ENCODE measurements around the gene GRIA3.

Gene GRIA3

DNA sequence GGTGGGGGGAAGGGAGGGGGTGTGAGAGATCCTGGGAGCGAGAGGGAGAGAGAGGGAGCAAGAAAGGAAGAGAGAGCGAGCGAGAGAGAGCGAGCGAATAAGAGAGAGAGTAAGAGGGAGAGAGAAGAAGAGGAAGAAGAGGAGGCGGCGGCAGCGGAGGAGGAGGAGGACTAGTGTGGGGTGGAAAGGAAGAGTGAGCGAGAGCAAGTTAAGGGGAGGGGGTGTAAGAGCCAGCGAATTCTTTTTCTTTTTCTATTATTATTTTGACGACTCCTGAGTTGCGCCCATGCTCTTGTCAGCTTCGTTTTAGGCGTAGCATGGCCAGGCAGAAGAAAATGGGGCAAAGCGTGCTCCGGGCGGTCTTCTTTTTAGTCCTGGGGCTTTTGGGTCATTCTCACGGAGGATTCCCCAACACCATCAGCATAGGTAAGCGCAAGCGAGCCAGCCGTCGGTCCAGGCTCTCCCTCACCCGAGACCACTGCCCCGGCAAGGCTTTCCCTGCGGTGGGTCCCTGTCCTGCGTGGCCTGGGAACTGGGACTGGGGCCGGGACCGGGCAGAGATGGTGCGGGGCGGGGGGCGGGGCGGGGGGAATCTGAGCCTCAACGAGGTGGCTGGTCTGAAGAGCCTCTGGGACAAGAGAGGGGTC lies at the start of gene GRIA3:
TSS of gene GRIA3 (plus strand) at position 60 of the 647 bp plus-strand sequence. CDS start at position 318, 258 bp downstream.
- DNase-seq (ENCODE audit: low read depth) = no peak

DNA sequence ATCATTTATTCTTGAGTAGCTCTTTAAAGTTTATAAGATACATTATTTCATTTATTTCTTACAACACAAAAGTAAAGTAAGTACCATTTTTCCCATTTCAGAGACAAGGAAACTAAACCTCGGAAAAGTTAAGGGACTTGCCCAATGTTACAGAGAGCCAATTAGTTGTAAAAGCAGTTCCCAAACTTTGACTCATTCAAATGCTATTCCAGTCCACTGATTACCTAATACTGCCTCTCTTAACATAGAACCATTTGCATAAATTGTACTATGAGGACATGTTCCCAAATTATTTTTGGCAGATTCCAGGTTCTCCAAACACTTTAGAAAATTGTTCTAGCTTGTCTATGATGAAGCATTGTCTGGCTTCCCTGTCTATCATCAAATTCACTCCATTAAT lies 45.6 kb upstream of the GRIA3 start:
- DNase-seq (ENCODE audit: low read depth) = peak; percentile 3

DNA sequence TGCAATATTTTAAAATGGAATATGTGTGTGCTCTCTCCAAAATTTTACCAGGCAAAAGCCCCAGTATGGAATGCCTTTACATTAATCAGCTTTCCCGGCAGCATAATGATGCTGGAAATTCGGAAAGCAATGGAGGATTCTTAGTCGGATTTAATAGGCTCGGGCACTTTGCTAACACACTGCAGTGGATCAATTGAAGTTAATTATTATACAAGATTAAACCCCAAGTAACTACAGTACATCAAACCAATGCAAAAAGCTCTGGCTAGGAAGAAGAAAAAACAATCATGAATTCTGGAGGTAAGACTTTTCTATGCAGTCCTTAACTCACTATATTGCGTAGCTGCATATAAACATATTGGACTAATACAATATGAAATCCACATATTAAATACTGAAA lies 43.6 kb upstream of the GRIA3 start:
- DNase-seq (ENCODE audit: low read depth) = no peak

DNA sequence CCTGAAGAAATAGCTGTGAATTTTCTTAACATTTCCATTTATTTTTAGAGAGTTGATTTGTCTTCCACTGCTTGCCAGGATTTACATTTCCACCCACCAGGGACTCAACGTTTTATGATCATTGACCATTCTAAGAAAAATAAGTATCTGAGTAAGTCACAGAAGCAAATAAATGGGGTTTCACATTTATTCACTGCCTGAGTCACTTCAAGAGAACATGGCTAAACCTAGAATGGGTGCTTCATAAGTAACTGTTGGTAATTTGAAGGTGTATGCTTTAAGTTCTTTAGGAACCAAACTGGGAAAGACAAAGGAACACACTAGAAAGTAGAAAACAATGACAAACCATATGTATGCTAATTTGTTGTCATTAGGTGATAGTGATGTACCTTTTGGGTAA lies 43.2 kb upstream of the GRIA3 start:
- no peak for DNase-seq (ENCODE audit: low read depth)

DNA sequence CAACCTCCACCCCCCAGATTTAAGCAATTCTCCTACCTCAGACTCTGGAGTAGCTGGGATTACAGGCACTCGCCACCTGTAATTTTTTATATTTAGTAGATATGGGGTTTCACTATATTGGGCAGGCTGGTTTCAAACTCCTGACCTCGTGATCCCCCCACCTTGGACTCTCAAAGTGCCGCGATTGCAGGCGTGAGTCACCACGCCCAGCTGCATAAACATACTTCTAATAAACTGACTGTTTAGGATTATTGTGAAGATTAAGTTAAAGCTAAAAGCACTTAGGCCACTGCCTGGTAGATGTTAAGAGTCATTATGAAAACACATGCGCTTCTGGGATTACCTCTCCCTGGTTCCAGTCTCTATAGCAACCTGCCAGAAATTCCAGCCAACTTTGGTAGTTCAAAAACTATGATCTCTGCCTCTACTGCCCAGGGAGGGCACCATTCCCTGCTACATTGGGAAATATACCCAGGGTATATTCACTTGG lies 30.2 kb upstream of the GRIA3 start:
- DNase-seq (ENCODE audit: low read depth) = peak; percentile 27

DNA sequence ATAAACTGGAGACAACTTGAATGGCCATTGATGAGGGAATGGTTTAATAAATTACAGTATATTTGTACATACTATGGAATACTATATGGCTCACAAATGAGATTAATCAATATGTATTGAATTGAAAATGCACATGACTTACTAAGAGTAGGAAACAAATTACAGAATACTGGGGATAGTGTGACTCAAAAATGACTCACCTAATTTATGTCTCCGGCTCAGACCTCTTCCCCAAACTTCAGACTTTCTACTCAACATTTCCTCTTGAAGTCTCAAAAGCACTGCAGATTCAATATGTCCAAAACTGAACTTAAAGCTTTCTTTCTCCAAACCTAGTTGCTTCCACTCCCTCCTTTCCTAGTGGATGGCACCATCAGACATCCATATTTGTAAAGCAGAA lies 28.8 kb upstream of the GRIA3 start:
- no peak for DNase-seq (ENCODE audit: low read depth)

DNA sequence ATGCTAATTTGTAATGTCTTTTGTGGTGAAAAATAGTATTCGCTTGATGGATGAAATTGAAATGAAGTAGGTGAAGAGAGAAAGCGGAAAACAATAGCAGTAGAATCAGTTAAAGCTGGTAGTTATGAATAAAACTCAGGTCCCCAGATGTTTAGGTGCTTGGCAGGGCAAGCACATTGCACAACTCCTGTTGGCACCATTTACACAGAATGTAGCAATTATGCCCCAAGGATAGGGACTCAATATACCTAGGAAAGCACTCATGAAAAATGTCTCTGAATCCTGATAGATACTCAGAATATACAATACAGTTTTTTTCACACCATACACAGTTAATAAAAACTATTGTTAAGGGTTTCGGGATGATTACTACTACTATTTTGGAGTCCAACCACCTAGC lies 26.5 kb upstream of the GRIA3 start:
- DNase-seq (ENCODE audit: low read depth) = no peak

DNA sequence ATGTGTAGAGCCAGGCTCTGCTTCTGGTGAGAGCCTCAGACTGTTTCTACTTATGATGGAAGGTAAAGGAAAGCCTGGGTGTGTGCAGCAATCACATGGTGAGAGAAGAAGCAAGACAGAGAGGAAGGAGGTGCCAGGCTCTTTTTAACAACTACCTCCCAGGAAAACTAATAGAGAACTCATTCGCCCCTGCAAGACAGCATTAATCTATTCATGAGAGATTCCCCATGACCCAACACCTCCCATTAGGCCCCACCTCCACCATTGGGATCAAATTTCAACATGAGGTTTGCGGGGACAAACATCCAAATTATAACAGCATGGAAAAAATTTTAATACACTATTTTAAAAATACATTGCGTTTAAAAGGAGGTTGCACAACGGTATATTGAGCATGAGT lies 24.7 kb upstream of the GRIA3 start:
- DNase-seq (ENCODE audit: low read depth) = no peak

DNA sequence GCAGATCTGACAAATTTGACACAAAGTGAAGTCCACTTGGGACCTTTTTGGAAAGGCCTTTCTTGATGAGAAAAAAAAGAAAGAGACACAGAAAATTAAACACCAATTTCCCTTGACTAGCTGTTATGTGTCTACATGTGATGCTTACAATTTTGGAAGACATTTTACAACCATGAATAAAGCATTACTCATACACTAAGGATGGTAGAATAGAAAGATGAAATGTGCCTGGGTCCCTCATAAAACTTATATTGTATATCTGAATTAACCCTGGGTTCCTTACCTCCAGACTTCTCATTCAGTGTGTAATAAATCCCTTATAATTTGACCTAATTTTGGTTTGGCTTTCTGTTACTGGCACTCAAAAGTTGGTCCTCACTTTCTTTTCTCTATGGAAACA lies 16.5 kb upstream of the GRIA3 start:
- no peak for DNase-seq (ENCODE audit: low read depth)

DNA sequence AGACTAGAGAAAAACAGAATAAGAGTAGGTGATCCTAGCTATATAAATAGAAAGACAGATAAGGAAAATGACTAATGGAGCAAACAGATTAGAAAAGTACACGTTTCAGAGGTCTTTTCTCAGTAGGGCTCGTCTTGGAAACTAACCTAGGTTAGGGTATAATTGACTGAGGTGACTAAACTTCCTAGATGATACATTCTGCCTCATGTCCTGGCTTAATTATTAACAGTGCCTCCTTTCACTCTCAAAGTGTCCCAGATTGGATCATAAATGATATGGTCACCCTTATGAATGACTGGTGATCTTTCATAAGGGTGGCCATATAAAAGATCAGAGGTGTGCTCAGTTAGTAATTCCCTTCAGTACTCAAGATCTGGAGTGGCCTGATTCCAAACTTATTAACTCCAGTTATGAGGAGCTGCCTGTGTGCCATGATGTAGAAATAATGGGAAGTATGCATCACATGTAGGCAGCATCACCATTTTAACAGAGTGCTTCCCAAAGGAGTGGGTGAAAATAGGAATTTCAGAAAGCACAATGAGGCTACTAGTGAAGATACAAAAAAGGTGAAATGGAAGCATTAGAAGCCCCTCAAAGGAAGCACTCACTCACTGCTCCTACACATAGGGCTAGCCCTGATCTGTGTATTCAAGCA lies 14.7 kb upstream of the GRIA3 start:
- DNase-seq (ENCODE audit: low read depth) = no peak

DNA sequence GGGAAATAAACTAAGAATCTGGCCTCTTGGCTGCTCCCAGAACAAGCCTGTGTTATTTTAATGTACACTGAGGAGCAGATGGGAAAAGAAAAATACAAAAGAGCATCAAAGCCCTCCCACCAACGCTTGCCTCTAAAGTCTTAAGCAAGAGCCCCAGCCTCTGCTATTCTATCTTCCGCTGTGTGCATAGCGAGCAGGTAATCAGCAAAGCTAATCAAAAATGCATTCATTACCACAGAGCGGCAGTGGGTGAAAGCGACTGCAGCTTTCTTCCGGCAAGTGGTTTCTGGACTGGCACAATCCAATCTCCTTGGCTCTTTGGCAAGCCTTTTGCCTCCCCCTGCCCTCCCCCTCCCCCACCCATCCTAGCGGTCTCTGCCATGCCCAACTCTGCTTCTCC lies 13.5 kb upstream of the GRIA3 start:
- DNase-seq (ENCODE audit: low read depth) = no peak

DNA sequence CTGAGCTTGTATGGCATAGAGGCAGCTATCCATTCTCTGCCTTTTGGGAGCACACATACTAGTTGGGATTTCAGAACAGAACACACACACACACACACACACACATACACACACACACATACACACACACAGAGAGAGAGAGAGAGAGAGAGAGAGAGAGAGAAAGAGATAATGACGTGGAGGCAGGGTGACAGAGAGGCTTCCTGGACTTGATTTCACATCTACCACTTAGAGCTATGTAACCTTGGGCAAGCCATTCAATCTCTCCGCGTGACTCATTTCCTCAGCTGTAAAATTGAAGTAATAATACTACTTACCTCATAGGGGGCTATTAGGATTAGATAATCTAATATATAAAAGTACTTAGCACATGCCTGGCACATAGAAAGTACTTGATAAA lies 12.3 kb upstream of the GRIA3 start:
- peak; percentile 74 for DNase-seq (ENCODE audit: low read depth)

DNA sequence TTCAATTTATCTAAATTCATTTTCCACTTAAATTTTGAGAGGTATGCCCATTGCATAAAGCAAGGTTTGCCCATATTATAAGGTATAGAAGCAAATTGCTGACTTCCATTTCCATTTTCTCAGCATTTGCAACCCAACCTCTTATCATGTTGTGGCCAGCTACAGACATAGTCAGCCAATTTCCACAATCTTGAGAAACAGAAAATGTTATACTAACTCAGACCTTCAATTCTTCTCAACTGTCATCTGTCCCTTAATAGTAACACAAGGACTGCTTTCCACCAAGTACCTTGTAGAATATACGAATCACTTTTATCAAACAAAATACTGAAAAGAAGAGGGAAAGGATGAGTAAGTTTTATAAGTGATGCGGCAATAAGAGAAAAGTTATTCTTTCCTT lies 11.2 kb upstream of the GRIA3 start:
- DNase-seq (ENCODE audit: low read depth) = no peak

DNA sequence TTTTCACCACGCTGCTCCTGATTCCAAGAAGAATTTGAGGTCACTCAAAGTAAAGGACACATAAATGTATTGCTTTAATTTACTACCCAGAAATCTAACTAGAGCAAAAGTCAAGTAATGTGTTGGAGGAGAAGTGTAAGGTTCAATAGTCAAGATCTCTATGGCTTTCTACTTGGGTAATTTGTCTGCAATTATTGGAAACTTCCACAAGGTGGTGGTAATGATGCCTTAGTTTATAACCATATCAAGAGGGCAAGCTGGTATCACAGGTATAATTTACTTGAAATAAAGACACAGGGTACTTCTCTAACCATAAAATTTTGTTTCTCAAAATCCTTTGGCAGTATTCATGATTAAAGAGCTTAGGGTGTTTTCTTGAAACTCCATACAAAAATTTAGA lies 10.2 kb upstream of the GRIA3 start:
- DNase-seq (ENCODE audit: low read depth) = no peak

DNA sequence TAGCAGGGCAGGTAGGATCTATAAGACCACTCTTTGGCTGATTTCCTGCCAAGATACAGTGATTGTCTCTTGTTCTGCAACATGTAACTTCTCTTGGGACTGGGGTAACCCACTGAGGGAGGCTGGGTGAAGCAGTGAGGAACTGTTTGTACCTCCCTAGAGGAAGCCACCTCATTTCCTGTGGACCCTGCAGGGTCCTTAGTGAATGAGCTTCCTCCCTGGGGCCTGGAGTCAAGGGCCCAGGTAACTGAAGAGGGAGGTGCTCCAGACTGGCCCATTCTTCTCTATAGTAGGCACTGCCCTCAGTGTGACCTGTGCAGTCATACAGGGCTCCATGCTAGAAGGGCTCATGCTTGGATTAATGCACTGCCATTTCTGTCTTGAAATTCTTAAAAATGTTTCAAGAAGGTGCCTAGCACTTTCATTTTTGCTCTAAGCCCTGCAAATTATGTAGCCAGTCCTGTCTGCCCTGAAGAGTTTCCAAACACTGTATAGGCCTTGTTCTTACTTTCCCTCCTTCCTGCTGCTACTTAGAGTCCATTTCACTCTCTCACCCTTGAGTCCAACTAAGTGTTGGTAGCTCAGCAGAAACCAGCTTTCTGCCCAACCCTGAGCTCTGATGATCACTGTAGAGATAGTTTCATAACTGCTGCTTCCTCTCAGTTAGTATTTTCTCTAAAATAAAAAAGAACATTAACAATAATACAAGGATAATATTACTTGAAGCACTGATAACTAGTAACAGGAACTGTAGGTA lies 8.5 kb upstream of the GRIA3 start:
- no peak for DNase-seq (ENCODE audit: low read depth)

DNA sequence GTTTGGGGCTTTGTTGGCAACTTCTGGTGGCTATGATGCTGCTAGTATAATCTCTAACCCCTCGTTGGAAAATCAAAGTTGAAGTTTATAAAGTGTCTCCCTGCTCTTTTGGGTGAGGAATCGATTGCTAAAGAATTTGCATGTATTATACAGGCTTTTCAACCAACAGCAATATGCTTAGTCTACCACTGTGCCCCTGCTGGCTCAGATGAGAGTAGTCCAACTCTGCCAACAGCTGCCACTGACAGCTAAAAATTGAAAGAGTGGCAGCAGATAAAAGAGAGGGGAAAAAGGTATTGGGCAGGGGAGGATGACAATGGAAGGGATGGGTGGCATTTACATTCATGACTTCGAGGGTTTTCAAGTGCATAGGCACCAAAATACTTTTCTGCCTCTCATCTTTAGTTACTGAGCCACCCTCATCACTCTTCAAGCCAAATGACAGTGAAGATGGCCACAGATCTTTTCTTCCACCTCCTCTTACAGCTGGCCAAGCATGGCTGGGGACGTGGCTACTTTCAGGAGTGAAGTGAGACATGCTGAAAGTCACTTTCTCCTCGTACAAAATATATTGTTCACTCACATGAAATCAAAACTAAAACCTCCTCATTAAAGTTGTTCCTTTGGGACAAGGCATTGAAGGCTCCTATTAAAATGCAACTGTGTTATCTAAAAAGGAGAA lies 2.7 kb upstream of the GRIA3 start:
- no peak for DNase-seq (ENCODE audit: low read depth)

DNA sequence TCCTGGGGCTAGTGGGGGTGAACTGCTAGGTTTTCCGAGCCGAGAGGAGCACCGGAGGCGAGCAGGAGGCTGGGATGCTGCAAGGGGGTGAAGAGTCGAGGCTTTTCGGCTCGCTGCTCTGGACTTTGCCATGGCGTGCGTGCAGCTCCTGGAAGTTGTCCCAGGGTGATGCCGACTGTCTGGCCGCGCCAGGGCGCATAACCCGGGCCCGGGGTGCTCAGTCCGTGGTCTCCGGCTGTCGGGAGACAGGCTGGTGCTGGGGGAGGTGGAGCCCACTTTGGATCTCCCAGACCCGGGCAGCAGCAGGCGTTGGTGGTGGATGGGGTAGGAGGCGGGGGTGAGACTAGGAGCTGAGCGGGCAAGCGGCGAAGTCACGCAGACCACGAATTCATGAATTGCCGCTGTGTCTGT lies 793 bp downstream of the GRIA3 start:
- no peak for DNase-seq (ENCODE audit: low read depth)

DNA sequence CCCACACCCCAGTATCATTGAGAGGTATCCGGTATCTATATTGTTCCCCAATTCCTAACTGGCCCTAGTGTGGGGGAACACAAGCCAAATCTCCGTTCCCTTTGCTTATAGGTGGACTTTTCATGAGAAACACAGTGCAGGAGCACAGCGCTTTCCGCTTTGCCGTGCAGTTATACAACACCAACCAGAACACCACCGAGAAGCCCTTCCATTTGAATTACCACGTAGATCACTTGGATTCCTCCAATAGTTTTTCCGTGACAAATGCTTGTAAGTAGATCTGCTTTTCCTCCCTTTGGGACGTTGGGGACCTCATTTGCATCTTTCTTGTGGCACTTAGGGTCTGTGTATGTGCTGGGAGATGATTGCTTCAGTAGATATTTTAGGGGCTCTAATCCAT lies 1.6 kb downstream of the GRIA3 start:
- DNase-seq (ENCODE audit: low read depth) = no peak

DNA sequence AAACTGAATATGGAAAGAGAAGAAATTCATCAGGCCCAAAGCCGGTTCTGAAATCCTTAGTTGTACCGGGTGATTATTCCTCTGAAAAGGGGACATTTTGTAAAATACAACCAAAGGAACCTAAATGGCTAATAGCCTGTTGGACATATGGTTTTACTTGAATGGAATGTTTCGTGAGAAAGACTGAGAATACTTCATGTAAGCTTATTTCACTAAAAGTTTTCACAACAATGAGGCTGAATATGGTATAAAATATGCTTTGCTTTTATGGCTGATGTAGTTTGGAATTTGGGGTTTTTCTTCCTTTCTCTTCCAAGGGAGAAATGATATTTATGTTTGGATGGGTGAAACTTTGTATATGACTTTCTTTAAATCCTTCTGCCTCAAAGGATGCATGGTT lies 2.7 kb downstream of the GRIA3 start:
- DNase-seq (ENCODE audit: low read depth) = no peak

DNA sequence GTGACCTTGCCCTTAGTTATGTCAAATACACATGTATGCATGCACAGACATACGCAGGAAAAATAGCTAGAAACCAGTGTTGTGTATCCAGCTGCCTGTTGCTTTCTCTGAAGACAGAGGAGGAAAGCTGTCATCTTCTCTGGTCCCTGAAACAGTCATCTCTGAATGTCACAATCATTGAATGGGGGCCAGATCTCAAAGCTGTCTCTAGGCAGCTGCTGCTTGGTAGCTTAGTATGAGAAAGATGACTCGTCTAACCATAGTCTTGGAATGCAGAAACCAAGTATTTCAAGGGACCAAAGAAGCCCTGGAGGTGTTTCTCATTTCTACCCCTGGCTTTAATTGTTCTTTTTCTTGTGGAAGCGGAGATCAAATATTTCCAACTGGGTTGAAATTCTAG lies 4.0 kb downstream of the GRIA3 start:
- DNase-seq (ENCODE audit: low read depth) = no peak

DNA sequence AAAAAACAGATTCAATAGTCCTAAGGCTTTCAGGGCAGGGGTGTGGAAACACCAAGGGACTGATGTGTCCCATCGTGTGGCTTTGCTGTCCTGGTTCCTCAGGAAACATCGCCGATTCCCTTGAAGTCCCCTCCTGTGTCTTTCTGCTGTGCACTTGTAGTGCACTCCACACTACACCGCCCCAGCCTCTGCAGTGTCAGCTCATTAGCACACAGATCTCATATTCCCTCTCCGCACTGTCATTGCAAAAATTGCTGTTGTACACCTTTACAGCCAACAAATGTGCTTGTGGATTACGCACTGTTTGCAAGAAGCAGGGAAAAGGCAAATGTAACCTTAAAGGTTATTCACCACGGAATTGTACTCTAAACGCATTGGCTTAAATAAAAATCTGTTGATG lies 5.3 kb downstream of the GRIA3 start:
- no peak for DNase-seq (ENCODE audit: low read depth)

DNA sequence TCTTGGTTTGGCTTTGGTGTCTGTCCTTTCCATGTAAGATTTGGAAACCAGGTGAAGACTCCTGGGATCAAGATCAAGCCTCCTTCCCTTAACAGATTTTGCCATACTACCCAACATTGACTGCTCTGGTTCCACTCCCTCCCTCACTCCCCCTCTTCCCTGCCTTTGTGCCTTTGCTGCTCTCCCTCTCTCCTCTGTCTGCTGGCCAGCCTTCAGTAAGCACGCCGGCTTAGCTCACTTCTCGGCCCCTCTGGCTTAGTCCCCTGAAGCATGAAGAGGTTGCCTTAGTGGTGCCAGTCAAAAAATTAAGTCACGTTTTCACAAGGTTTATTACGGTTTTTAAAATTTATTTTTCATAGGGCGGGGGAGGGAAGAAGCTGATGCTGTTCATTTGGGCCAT lies 6.0 kb downstream of the GRIA3 start:
- no peak for DNase-seq (ENCODE audit: low read depth)

DNA sequence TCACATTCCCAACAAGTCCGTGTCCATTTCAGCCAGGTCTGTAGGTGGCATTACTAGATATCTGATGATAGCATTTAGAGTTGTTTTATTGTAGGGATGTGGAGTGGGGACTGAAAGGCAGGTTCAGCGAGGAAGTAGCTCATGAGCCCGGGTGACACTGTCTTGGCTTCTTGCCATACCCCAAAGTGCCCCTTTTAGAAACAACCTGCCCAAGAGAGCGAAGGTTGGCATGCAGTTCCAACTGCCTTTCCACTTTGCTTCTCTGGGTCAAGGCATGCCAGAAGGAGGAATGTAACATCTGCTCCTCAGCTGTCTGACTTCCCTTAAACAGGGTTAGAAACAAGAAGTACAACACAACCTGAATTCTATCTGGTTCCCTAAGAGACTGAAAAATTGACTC lies 9.0 kb downstream of the GRIA3 start:
- no peak for DNase-seq (ENCODE audit: low read depth)

All from iris pigment epithelial cell (primary cell).